OCI-LY7 (cell line): ENCODE results near the gene NPM3.

Experiments used
- CTCF ChIP-seq: fragments of 200-600 bp; sonication (generic); conservative IDR thresholded peaks from 2 replicates; pipeline ENCODE4 v1.5.1; 2014; ENCODE audit warnings: mild to moderate bottlenecking, antibody characterized with exemption, low read length, moderate library complexity, mixed read lengths
- EZH2phosphoT487 ChIP-seq: fragments of 200-600 bp; sonication (generic); IDR thresholded peaks from 2 replicates; pipeline ENCODE4 v1.6.1; 2018; ENCODE audit warnings: low read depth, borderline replicate concordance, mild to moderate bottlenecking, mixed run types, antibody characterized with exemption, low read length, moderate library complexity, mixed read lengths

GRCh38 chr10:101762736-101763135, 20.5 kb downstream of the NPM3 start:
- no peak for TF ChIP-seq CTCF
- no peak for TF ChIP-seq EZH2phosphoT487
